Smooth muscle cell (in vitro differentiated cells): Measurements from ENCODE around the gene SELENON. TPM values are rescaled to one million over a fixed set of nuclear protein-coding genes. Genes with fewer than 3 reads are reported as not detected.

ENCODE experiments used
- DNase-seq: peaks from one replicate; lab custom pipeline; 2025; ENCODE audit not compliant: unreplicated experiment; lab: John Stamatoyannopoulos, UW
- H2AFZ ChIP-seq: fragments of 200-600 bp; sonication (generic); 2 replicates; pipeline ENCODE4 v1.6.0; 2016; ENCODE audit warnings: antibody characterized with exemption, low read depth, mild to moderate bottlenecking
- H3F3A ChIP-seq: fragments of 200-600 bp; sonication (generic); 2 replicates; pipeline ENCODE4 v1.6.0; 2017; ENCODE audit warnings: antibody characterized with exemption, low read depth
- H3K27ac ChIP-seq: fragments of 200-600 bp; sonication (generic); 2 replicates; pipeline ENCODE4 v1.5.1; 2016; ENCODE audit warnings: low read depth, mild to moderate bottlenecking
- H3K27me3 ChIP-seq: fragments of 200-600 bp; sonication (generic); 2 replicates; pipeline ENCODE4 v1.6.1; 2016; ENCODE audit warnings: low read depth, mild to moderate bottlenecking
- H3K36me3 ChIP-seq: fragments of 200-600 bp; sonication (generic); 2 replicates; pipeline ENCODE4 v1.5.1; 2016; ENCODE audit warnings: low read depth
- H3K4me1 ChIP-seq: fragments of 200-600 bp; sonication (generic); 2 replicates; pipeline ENCODE4 v1.5.1; 2016; ENCODE audit warnings: low read depth
- H3K4me2 ChIP-seq: fragments of 200-600 bp; sonication (generic); 2 replicates; pipeline ENCODE4 v1.6.0; 2016; ENCODE audit warnings: mild to moderate bottlenecking
- H3K4me3 ChIP-seq: fragments of 200-600 bp; sonication (generic); 2 replicates; pipeline ENCODE4 v1.5.1; 2016; ENCODE audit warnings: mild to moderate bottlenecking
- H3K79me2 ChIP-seq: fragments of 200-600 bp; sonication (generic); 2 replicates; pipeline ENCODE4 v1.6.0; 2016; ENCODE audit warnings: low read depth, mild to moderate bottlenecking
- H3K9ac ChIP-seq: fragments of 200-600 bp; sonication (generic); 2 replicates; pipeline ENCODE4 v1.6.0; 2016; ENCODE audit warnings: low read depth
- H3K9me3 ChIP-seq: fragments of 200-600 bp; sonication (generic); replicated peaks from 2 replicates; pipeline ENCODE4 v1.5.1; 2016; ENCODE audit warnings: low read depth
- H4K20me1 ChIP-seq: fragments of 200-600 bp; sonication (generic); 2 replicates; pipeline ENCODE4 v1.6.0; 2016; ENCODE audit warnings: low read depth
- WGBS: methylation state at CpG from one replicate; pipeline ENCODE4 v1.1.7; 2016; ENCODE audit warnings: low lambda C conversion rate; 5-methylcytosine and 5-hydroxymethylcytosine counted together
- polyA plus RNA-seq: library from polyadenylated mRNA; unstranded; fragments of >200 nt; fragmentation: Nextera tagmentation; extraction: Ambion mirVana; gene quantifications from 2 replicates; pipeline ENCODE4 v1.2.1, GENCODE V29; 2016
- total RNA-seq: library from RNA; depleted of rRNA; stranded (reverse); fragments of >200 nt; gene quantifications from 2 replicates; pipeline ENCODE4 v1.2.3, GENCODE V29; 2014
- TF ChIP-seq, protein P1 (sequence below): fragments of 200-600 bp; sonication (generic); IDR thresholded peaks from 2 replicates; pipeline ENCODE4 v1.5.1; 2017; ENCODE audit warnings: borderline replicate concordance, mild to moderate bottlenecking, antibody characterized with exemption; ENCODE audit not compliant: insufficient read depth, poor library complexity, severe bottlenecking

Gene SELENON
- total and polyA plus RNA-seq, 2 experiments from 2014 or later, result 32.6 to 62.9 TPM

DNA sequence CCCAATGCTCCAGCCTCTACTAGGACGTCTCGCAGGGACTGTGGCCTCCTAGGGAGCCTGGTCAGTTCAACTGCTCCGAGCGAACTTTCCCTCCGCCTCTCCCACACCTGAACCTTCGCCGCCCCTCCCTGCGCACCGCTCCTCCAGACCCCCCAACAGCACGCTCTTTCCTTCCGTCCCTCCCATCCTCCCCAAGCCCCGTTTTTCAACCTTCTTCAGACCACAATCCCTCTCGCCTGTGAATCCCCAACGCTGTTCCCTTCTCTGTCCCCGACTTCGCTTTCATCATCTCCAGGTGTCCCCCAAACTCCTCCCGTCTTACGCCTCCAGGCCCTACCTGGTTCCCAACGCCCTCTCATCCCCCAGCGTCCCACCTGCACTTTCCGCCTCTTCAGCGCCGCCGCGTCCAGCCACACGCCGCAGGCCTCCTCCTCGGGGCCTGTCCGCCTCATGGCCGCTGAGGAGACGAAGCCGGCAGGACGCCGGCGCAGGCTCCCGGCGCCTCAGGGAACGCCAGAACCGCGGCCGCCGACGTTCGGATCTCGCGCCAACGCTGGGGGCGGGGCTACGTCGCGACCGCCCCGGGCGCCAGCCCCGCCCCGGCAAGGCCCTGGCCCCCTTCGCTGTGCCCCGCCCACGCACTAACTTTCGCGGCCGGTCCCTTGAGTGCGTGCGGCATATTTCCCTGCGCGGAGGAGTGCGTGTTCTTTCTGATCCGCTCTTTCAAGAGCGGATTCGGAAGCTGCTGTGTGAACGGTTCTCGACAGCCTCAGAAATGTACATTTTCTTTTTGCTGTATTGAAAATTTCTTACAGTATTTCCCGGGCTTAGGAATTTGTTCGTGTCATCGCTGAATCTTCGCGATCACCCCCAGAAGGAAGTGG, 59.2 kb downstream of the SELENON start, which contains the start of gene AUNIP:
Gene AUNIP, minus strand, starts transcription at position 552 of the 884 bp plus-strand sequence. Its CDS starts 100 bp downstream, at position 452.
- H3K27me3 ChIP-seq, result no peaks in the 10 kb centered on the region
- TF ChIP-seq, protein P1, sequence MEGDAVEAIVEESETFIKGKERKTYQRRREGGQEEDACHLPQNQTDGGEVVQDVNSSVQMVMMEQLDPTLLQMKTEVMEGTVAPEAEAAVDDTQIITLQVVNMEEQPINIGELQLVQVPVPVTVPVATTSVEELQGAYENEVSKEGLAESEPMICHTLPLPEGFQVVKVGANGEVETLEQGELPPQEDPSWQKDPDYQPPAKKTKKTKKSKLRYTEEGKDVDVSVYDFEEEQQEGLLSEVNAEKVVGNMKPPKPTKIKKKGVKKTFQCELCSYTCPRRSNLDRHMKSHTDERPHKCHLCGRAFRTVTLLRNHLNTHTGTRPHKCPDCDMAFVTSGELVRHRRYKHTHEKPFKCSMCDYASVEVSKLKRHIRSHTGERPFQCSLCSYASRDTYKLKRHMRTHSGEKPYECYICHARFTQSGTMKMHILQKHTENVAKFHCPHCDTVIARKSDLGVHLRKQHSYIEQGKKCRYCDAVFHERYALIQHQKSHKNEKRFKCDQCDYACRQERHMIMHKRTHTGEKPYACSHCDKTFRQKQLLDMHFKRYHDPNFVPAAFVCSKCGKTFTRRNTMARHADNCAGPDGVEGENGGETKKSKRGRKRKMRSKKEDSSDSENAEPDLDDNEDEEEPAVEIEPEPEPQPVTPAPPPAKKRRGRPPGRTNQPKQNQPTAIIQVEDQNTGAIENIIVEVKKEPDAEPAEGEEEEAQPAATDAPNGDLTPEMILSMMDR, result no peak
- H3K4me2 ChIP-seq, result peak within 1 kb of the TSS; percentile 93
- DNase-seq, result peak; percentile 69
- H3K4me1 ChIP-seq, result peaks cover 9% of the 10 kb centered on the region
- H3K4me3 ChIP-seq, result peak within 1 kb of the TSS; percentile 49
- under 1% methylated on average over 60 of the region's 77 CpGs for WGBS
- H3K9me3 ChIP-seq, result no peaks in the 10 kb centered on the region
- H3K79me2 ChIP-seq, result no peaks in the 10 kb centered on the region
- peak within 1 kb of the TSS; percentile 76 for H3K27ac ChIP-seq
- no peaks in the 10 kb centered on the region for H3K36me3 ChIP-seq
- peak within 1 kb of the TSS; percentile 87 for H2AFZ ChIP-seq
- peaks cover 9% of the 10 kb centered on the region for H3F3A ChIP-seq
- peak within 1 kb of the TSS; percentile 62 for H3K9ac ChIP-seq
- H4K20me1 ChIP-seq, result no peaks in the 10 kb centered on the region

DNA sequence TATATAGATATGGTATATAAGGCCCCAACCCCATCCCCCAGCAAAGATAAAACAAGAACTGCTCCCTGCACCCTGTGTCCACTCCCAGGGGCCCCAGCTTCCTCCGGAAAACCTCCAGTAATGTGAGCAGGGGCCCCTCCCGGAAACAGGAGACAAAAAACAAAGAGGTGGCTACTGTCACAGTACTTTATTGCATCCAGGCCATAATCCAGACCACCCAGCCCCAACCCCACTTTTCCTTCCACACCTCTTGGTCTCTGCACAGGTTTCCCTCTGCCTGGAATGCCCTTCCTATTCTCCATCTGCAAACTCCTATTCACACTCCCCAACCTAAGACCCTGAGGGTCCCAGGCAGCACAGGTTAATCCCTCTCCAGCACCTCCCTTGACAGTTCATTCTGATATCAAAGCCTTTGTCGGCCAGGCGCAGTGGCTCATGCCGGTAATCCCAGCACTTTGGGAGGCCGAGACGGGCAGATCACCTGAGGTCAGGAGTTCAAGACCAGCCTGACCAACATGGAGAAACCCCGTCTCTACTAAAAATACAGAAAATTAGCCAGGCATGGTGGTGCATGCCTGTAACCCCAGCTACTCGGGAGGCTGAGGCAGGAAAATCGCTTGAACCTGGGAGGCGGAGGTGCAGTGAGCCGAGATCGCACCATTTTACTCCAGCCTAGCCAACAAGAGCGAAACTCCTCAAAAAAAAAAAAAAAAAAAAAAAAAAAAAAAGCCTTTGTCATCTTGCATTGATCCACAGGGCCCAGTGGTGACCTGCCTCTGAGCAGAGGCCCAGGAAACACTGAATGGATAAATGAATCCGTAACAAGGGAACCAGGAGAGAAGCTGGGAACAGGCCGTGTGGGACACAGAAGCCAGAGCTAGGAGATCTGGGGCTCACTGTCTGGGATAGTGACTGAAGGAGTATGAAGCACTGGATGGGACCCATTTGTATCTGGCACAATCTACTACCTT, 61.6 kb downstream of the SELENON start:
- H3F3A ChIP-seq, result peaks cover 9% of the 10 kb centered on the region
- no peak for DNase-seq
- H3K36me3 ChIP-seq, result no peaks in the 10 kb centered on the region
- no peak overlapping the region for H3K4me3 ChIP-seq
- H3K27ac ChIP-seq, result no peak overlapping the region
- H3K9ac ChIP-seq, result no peak overlapping the region
- H3K79me2 ChIP-seq, result no peaks in the 10 kb centered on the region
- 79% methylated on average over 15 of the region's 16 CpGs for WGBS
- TF ChIP-seq, protein P1, result no peak
- no peaks in the 10 kb centered on the region for H3K9me3 ChIP-seq
- H3K4me1 ChIP-seq, result peaks cover 9% of the 10 kb centered on the region
- H2AFZ ChIP-seq, result no peak overlapping the region
- H3K27me3 ChIP-seq, result no peaks in the 10 kb centered on the region
- H4K20me1 ChIP-seq, result no peaks in the 10 kb centered on the region
- no peak overlapping the region for H3K4me2 ChIP-seq

DNA sequence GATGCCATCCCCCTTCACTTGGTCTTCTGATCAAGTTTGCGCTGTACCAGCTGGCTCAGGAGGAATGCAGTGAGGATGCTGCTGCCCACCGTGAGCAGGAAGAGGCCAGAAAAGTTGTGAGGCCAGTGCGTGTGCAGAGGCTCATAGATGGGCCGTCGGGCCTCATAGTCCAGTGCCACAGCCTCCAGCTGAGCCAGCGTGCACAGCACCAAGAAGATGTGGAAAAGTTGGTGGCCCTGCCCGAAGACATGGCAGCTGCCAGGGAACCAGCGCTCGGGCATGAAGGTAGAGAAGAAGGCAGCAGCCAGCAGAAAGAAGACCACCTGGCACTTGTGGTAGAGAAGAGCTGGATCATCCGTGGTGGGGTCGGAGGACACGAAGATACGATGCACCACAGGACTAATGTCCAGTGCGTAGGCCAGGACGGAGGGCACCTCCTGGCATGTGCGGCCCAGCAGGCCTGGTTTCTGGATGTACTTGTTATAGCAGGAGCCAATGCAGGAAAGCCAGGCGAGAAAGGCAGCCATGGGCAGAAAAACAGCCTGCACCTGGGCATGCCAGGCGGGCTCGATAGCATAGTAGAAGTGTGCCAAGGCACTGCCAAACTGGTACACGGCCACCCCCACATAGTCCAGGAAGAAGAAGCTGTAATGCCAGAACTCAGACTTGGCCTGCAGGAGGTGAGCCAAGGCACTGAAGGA, 62.9 kb downstream of the SELENON start:
- H3K4me1 ChIP-seq, result peaks cover 9% of the 10 kb centered on the region
- no peaks in the 10 kb centered on the region for H3K9me3 ChIP-seq
- TF ChIP-seq, protein P1, result no peak
- H3K4me3 ChIP-seq, result no peak overlapping the region
- no peaks in the 10 kb centered on the region for H4K20me1 ChIP-seq
- H3K4me2 ChIP-seq, result no peak overlapping the region
- H3K36me3 ChIP-seq, result no peaks in the 10 kb centered on the region
- no peaks in the 10 kb centered on the region for H3K79me2 ChIP-seq
- DNase-seq, result no peak
- peaks cover 9% of the 10 kb centered on the region for H3F3A ChIP-seq
- no peak overlapping the region for H3K27ac ChIP-seq
- H2AFZ ChIP-seq, result no peak overlapping the region
- 97% methylated on average over 20 of the region's 20 CpGs for WGBS
- no peak overlapping the region for H3K9ac ChIP-seq
- H3K27me3 ChIP-seq, result no peaks in the 10 kb centered on the region
